K562 (cell line): ENCODE measurements around the gene BOLA1. TPM values are rescaled to one million over a fixed set of nuclear protein-coding genes. Genes with fewer than 3 reads are reported as not detected.

Experiments
- ARID1B ChIP-seq: fragments of 450-650 bp; IDR thresholded peaks from 2 replicates; pipeline ENCODE4 v1.6.1; 2016; ENCODE audit warnings: antibody characterized with exemption, mild to moderate bottlenecking, inconsistent platforms
- ARID2 ChIP-seq: fragments of 450-650 bp; IDR thresholded peaks from 2 replicates; pipeline ENCODE4 v1.6.1; 2017; ENCODE audit warnings: antibody characterized with exemption, mild to moderate bottlenecking
- BRF1 ChIP-seq: IDR thresholded peaks from 3 replicates; pipeline ENCODE4 v1.6.1; 2011; ENCODE audit warnings: borderline replicate concordance, mild to moderate bottlenecking; ENCODE audit not compliant: insufficient read length; ENCODE audit errors: extremely low read depth
- CEBPB ChIP-seq: fragments of 450-650 bp; IDR thresholded peaks from 2 replicates; pipeline ENCODE4 v1.6.1; 2016; ENCODE audit warnings: missing genetic modification characterization, missing compliant biosample characterization
- ESRRA ChIP-seq: fragments of 450-650 bp; IDR thresholded peaks from 2 replicates; pipeline ENCODE4 v1.6.1; 2014; ENCODE audit warnings: low read depth, mild to moderate bottlenecking, moderate library complexity, borderline replicate concordance
- FIP1L1 ChIP-seq: fragments of 200-400 bp; formaldehyde crosslinking; IDR thresholded peaks from 2 replicates; pipeline ENCODE4 v1.6.1; 2018; ENCODE audit warnings: mild to moderate bottlenecking, low read depth, low read length; ENCODE audit not compliant: poor library complexity, severe bottlenecking
- FOXA1 ChIP-seq: fragments of 450-650 bp; IDR thresholded peaks from 2 replicates; pipeline ENCODE4 v1.6.1; 2016; ENCODE audit warnings: mild to moderate bottlenecking, borderline replicate concordance
- FOXO4 ChIP-seq: fragments of 450-650 bp; formaldehyde crosslinking; IDR thresholded peaks from 2 replicates; pipeline ENCODE4 v1.4.0; 2020; ENCODE audit warnings: mild to moderate bottlenecking, moderate library complexity
- HLTF ChIP-seq: fragments of 450-650 bp; IDR thresholded peaks from 2 replicates; pipeline ENCODE4 v1.6.1; 2016
- MBD2 ChIP-seq: sonication (generic); IDR thresholded peaks from 2 replicates; pipeline ENCODE4 v1.6.1; 2016; ENCODE audit warnings: low read depth, borderline replicate concordance
- PCBP2 ChIP-seq: fragments of 200-400 bp; formaldehyde crosslinking; IDR thresholded peaks from 2 replicates; pipeline ENCODE4 v1.6.1; 2018; ENCODE audit warnings: low read length, low read depth, mild to moderate bottlenecking, moderate library complexity; ENCODE audit not compliant: poor library complexity, severe bottlenecking
- PML ChIP-seq: IDR thresholded peaks from 2 replicates; pipeline ENCODE4 v1.6.1; 2012; ENCODE audit warnings: low read length, inconsistent platforms
- RUNX1 ChIP-seq: sonication (generic); IDR thresholded peaks from 2 replicates; pipeline ENCODE4 v1.6.1; 2016; ENCODE audit warnings: antibody characterized with exemption, low read depth
- SMAD1 ChIP-seq: fragments of 150-350 bp; IDR thresholded peaks from 2 replicates; pipeline ENCODE4 v1.6.1; 2014; ENCODE audit warnings: low read length, low read depth; ENCODE audit not compliant: partially characterized antibody
- SOX6 ChIP-seq: fragments of 450-650 bp; IDR thresholded peaks from 2 replicates; pipeline ENCODE4 v1.6.1; 2014; ENCODE audit warnings: mild to moderate bottlenecking
- YBX1 ChIP-seq: fragments of 450-650 bp; IDR thresholded peaks from 2 replicates; pipeline ENCODE4 v1.7.1; 2016; ENCODE audit warnings: mild to moderate bottlenecking
- ZBTB17 ChIP-seq: fragments of 450-650 bp; formaldehyde crosslinking; IDR thresholded peaks from 2 replicates; pipeline ENCODE4 v1.4.0; 2020; ENCODE audit warnings: mild to moderate bottlenecking
- ZC3H11A ChIP-seq: IDR thresholded peaks from 2 replicates; pipeline ENCODE4 v1.6.1; 2012; ENCODE audit warnings: low read depth, low read length, improper control_type of control experiment
- ZNF23 ChIP-seq: fragments of 250-450 bp; sonication (Bioruptor Pico); IDR thresholded peaks from 2 replicates; pipeline ENCODE4 v1.4.0; 2020; ENCODE audit warnings: mild to moderate bottlenecking
- ZNF274 ChIP-seq: IDR thresholded peaks from 2 replicates; pipeline ENCODE4 v1.6.1; 2011; ENCODE audit warnings: low read depth, mild to moderate bottlenecking, low read length, moderate library complexity, borderline replicate concordance
- ZNF280B ChIP-seq: fragments of 250-450 bp; sonication (Bioruptor Pico); IDR thresholded peaks from 2 replicates; pipeline ENCODE4 v1.5.1; 2021; ENCODE audit warnings: mild to moderate bottlenecking
- ZNF764 ChIP-seq: fragments of 250-450 bp; sonication (Bioruptor Pico); IDR thresholded peaks from 2 replicates; pipeline ENCODE4 v1.4.0; 2020; ENCODE audit warnings: low read depth, mild to moderate bottlenecking, moderate library complexity
- ZSCAN29 ChIP-seq: fragments of 450-650 bp; IDR thresholded peaks from 2 replicates; pipeline ENCODE4 v1.6.1; 2017
- polyA plus RNA-seq, 8 experiments: library from polyadenylated mRNA; depleted of rRNA in 4 of 8; stranded (reverse) in 5 of 8; unstranded in 3 of 8; fragments of >200 nt; fragmentation: Nextera tagmentation in 2 of 8; fragmentation: Illumina TruSeq in 1 of 8; extraction: Ambion mirVana in 2 of 8; extraction: Trizol in 1 of 8; gene quantifications; 2 replicates each; pipeline versions ENCODE4 v1.2.1 to v1.2.3, GENCODE V29; 2011 to 2014; ENCODE audit warnings: inconsistent platforms in 1 of 8, missing spikeins in 1 of 8
- total RNA-seq, 7 experiments: library from RNA; depleted of rRNA in 6 of 7; stranded (reverse); fragments of >200 nt in 6 of 7; fragmentation: Illumina TruSeq in 2 of 7; extraction: Trizol in 2 of 7; gene quantifications; 2 replicates each; pipeline versions ENCODE4 v1.2.1 to v1.2.3, GENCODE V29; 2011 to 2021; ENCODE audit warnings: low replicate concordance in 1 of 7
- TF ChIP-seq, protein P1 (sequence below): IDR thresholded peaks from 2 replicates; pipeline ENCODE4 v1.6.1; 2012; ENCODE audit warnings: low read depth, low read length, improper control_type of control experiment, borderline replicate concordance

BOLA1 gene
- total and polyA plus RNA-seq, 9 of the 15 experiments (the other 6 are each of a cell fraction or from before 2014, with no cell fraction given), result 0.18 to 1.2 (median 0.40) TPM; not detected in 2

GRCh38 chr1:149886396-149887195, 12.8 kb upstream of the BOLA1 start (continued):
- TF ChIP-seq SMAD1 (peak; percentile 96), FIP1L1 (peak; percentile 90), HLTF (no peak), CEBPB (tag) (no peak), FOXA1 (no peak), ZNF274 (no peak), MBD2 (peak; percentile 95), ZBTB17 (CRISPR knock-in tag) (peak; percentile 45; the same call in 1 of the 2 replicates), RUNX1 (peak; percentile 55; the same call in 1 of the 2 replicates), ARID1B (no peak; the same call in 1 of the 2 replicates), YBX1 (no peak), ESRRA (0 out of 2 replicates have a peak, but pooled peaks have one; percentile 12), PCBP2 (no peak), ZNF23 (CRISPR knock-in tag) (no peak), ZC3H11A (no peak), PML (peak; percentile 97), BRF1 (no peak), ARID2 (no peak; the same call in 1 of the 2 replicates), ZSCAN29 (no peak; the same call in 1 of the 2 replicates), ZNF280B (CRISPR knock-in tag) (no peak), ZNF764 (no peak), FOXO4 (no peak), SOX6 (peak; percentile 36)
- TF ChIP-seq, protein P1, sequence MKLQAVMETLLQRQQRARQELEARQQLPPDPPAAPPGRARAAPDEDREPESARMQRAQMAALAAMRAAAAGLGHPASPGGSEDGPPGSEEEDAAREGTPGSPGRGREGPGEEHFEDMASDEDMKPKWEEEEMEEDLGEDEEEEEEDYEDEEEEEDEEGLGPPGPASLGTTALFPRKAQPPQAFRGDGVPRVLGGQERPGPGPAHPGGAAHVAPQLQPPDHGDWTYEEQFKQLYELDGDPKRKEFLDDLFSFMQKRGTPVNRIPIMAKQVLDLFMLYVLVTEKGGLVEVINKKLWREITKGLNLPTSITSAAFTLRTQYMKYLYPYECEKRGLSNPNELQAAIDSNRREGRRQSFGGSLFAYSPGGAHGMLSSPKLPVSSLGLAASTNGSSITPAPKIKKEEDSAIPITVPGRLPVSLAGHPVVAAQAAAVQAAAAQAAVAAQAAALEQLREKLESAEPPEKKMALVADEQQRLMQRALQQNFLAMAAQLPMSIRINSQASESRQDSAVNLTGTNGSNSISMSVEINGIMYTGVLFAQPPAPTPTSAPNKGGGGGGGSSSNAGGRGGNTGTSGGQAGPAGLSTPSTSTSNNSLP, result no peak
